ENCODE results near the gene LSM2. TPM values are rescaled to one million over a fixed set of nuclear protein-coding genes. Genes with fewer than 3 reads are reported as not detected.

The LSM2 gene
- total RNA-seq, 1 donor from 2014 or later = 25.7 TPM

DNA sequence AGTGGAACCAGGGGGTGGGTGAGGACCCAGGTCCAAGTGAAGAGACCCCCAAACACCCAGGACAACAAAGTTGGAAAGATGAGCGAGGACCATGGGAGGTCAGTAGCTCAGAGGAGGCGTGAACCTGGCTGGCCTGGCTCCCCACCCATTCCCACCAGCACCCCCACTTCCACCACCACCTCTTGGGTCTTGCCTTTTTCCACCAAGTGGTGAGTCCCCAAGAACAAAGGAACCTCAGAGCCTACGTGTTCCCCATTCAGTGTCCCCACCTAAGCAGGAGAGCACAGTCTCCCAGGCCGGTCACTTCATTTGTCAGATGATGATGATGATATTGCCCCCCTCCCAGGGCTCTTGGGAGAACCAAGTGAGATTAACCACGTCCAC is 29.1 kb downstream of the LSM2 start:
- no peak for DNase-seq (ENCODE audit: low spot score)

DNA sequence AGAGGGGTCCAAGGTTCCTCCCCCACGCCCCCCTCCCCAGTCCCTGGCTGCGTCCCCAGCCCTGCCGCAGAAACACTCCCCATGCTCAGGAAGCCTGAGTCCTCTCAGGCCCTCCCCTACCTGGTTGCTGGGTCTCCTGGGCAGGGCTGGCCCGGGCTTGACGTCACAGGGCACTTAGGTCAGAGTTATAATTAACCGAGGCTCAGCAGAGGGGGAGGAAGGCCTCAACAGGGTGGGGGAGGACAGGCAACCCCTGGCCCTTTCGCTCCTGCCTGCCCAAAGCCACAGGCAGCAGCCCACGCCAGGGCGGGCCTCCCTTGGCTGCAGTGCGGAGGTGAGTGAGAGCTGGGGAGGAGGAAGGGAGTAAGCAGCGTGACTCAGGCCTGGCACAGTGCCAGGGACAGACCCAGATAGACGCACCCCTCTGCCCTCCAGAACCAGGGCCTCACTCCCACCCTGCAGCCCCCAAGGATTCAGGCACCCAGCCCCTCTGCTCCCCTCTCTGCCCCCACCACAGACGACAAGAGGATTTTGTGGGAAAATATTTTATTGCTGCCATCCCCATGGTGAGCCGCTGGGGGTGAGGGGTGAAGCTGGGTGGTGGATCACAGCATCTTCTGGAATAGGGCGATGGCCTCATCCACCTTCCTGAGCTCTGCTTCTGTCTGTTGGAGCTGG is 29.6 kb downstream of the LSM2 start, which contains the start of gene VWA7:
TSS of gene VWA7 (minus strand) at position 340 of the 678 bp plus-strand sequence. CDS start 549 bp downstream, outside the sequence.
- DNase-seq (ENCODE audit: low spot score) = peak; percentile 93

DNA sequence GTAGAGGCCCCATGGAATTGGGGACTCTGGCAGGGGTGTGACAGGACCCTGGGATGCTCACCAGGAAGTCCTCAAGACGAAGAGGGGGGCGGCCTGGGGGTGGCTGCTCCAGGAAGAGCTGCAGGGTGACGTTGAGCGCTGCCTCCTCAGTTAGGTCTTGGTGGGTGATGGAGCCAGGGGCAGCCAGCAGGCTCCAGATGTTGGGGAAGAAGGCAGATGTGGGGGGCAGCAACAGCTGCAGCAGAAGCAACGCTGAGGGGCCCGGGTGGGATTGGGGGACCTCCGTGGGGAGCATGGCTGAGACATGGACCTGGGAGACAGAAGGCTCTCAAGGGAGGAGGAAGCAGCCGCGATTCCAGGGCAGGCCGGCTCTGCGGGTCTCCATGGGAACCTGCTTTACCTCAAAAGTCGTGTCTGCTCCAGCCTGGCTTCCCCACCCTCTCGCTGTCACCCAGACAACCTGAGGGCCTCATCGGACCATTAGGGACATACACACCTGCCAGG is 30.2 kb downstream of the LSM2 start:
- no peak for DNase-seq (ENCODE audit: low spot score)

- DNase-seq (ENCODE audit: low spot score) = no peak
Measured at GRCh38 chr6:31775633-31776484, 30.9 kb downstream of the LSM2 start.

- no peak for DNase-seq (ENCODE audit: low spot score)
Measured at GRCh38 chr6:31775184-31775583, 31.6 kb downstream of the LSM2 start.

DNA sequence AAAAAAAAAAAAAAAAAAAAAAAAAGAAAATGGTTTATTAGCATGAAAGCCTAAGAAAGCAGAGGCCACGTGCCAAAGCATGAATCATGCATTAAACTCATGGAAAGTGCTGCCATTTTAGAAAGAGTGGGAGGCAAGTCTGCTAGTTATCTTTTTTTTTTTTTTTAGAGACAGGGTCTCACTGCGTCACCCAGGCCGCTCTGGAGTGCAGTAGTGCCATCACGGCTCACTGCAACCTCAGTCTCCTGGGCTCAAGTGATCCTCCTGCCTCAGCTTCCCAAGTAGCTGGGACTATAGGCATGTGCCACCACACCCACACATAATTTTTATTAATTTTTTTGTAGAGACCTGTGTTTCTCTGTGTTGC is 34.8 kb downstream of the LSM2 start:
- DNase-seq (ENCODE audit: low spot score) = no peak

GRCh38 chr6:31770860-31771259 is 35.9 kb downstream of the LSM2 start:
- no peak for DNase-seq (ENCODE audit: low spot score)

- no peak for DNase-seq (ENCODE audit: low spot score)
Measured at GRCh38 chr6:31769684-31770371, 36.9 kb downstream of the LSM2 start.

GRCh38 chr6:31768363-31769257 is 38.2 kb downstream of the LSM2 start:
- DNase-seq (ENCODE audit: low spot score) = no peak

DNA sequence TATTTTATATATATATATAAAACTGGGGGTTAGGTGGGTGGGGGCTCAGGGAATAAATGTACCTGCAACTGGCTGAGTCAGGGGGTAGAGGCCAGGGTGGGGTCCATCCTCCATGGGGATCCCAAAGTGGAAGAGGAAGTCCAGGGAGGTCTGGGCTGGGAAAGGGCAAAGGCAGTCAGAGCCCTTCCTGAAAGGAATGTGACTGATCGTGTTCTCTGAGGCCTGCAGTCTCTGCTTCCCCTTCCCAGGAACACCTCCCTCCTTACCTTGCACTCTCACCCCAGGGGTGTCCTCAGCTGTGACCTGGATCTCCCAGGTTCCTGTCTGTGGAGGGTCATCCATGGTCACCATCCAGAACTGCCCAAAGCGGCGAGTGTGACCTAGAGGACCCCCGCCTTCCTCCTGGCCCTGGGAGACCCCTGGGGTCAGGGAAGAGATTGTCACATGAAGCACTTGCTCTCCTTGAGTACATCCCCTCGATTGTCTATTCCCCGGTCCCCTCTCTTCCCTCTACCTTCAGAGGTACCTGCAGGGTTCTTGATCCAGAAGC is 39.6 kb downstream of the LSM2 start:
- no peak for DNase-seq (ENCODE audit: low spot score)

- no peak for DNase-seq (ENCODE audit: low spot score)
Measured at GRCh38 chr6:31765910-31766794, 40.6 kb downstream of the LSM2 start.

DNA sequence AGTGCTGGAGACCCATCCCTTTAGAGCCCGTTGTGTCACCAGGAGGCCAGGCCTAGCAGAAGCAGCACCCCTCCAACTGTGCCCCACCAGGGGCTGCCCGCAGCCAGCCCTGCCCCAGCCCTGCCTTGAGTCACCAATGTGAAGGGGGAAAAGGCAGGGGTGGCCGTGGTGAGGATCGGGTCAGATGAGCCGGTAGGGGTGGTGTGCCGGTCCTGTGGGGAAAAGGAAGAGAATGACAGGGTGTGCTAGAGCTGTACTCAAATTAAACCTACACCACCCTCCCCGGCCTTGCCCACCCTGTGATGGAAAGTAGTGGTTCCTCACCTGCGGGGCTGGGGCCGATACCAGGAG is 41.2 kb downstream of the LSM2 start:
- DNase-seq (ENCODE audit: low spot score) = no peak

- DNase-seq (ENCODE audit: low spot score) = no peak
Measured at GRCh38 chr6:31764198-31764597, 42.6 kb downstream of the LSM2 start.

GRCh38 chr6:31763619-31763940 is 43.2 kb downstream of the LSM2 start:
- DNase-seq (ENCODE audit: low spot score) = no peak

GRCh38 chr6:31762878-31763618 is 43.7 kb downstream of the LSM2 start:
- DNase-seq (ENCODE audit: low spot score) = no peak

- no peak for DNase-seq (ENCODE audit: low spot score)
Measured at GRCh38 chr6:31762356-31762755, 44.4 kb downstream of the LSM2 start, which contains the start of gene SAPCD1. Gene SAPCD1 (plus strand): TSS chr6:31762656. CDS start chr6:31763055, 399 bp downstream.

DNA sequence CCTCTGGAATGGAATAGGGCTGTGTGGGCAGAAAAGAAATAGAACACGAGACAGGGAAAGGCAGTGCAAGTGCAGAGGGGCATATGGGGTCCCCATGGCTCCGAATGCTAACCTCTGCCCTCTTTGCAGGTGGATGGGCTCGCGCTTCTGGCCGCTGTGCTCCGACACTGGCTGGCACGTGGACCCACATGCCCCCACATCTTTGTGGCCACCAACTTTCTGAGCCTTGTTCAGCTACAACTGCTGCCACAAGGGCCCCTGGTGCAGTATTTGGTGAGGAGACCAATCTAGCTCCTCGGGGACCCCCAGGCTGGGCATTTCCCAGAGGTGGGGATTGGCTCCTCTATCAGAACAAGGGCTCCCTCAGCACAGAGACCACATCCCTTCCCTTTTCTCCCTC is 45.4 kb downstream of the LSM2 start:
- no peak for DNase-seq (ENCODE audit: low spot score)

- no peak for DNase-seq (ENCODE audit: low spot score)
Measured at GRCh38 chr6:31760790-31761189, 46.0 kb downstream of the LSM2 start.

- no peak for DNase-seq (ENCODE audit: low spot score)
Measured at GRCh38 chr6:31758281-31758680, 48.5 kb downstream of the LSM2 start.

Data from mesenteric fat pad (tissue), 1 donor.